ENCODE results near the gene HMCN1.
"Not testable (repeated sequence)": the region's sequence is repeated elsewhere in the genome, so short reads cannot be mapped to it uniquely, and the experiment has no call there.

The HMCN1 gene

GRCh38 chr1:186099336-186100104 is 365.3 kb downstream of the HMCN1 start:
- no peak for DNase-seq

- no peak for DNase-seq
These were observed 367.9 kb downstream of the HMCN1 start for GRCh38 chr1:186102107-186102506.

- DNase-seq = no peak
These were observed 368.5 kb downstream of the HMCN1 start for GRCh38 chr1:186102547-186103148.

DNA sequence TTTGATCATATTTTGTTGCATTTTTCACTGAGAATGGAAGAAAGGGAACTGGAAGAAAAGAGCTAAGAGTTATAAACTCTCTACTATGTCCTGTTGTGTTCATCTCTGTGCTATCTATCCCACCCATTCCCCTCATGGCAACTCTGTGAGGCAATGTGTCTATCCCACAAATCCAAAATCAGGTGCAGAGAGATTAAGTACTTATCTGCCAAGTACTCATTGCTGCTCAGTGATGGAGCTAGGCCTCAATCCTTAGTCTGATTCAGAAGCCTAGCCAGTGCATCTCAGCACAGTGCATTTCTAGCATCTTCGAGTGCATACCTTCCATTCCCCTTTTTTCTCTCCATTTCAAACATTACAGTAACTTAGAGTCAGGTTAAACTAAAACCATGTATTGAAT is 370.3 kb downstream of the HMCN1 start:
- DNase-seq = no peak

- no peak for DNase-seq
These were observed 378.1 kb downstream of the HMCN1 start for GRCh38 chr1:186112280-186112679.

- no peak for DNase-seq
These were observed 379.3 kb downstream of the HMCN1 start for GRCh38 chr1:186113461-186113860.

GRCh38 chr1:186118724-186119123 is 384.5 kb downstream of the HMCN1 start:
- DNase-seq = no peak

- no peak for DNase-seq
These were observed 388.6 kb downstream of the HMCN1 start for GRCh38 chr1:186122837-186123236.

GRCh38 chr1:186125035-186125434 is 390.8 kb downstream of the HMCN1 start:
- no peak for DNase-seq

DNA sequence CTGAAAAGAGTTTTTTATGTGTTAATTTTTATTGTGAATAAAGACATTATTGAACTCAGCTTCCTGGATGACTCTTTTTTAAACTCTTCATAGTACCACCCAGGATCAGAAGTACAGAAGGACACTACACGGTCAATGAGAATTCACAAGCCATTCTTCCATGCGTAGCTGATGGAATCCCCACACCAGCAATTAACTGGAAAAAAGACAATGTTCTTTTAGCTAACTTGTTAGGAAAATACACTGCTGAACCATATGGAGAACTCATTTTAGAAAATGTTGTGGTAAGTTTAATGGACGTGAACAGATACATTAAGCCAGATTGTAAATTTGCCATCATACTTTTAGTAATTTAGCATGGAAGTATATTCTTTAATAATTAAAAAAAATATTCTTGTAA is 391.3 kb downstream of the HMCN1 start:
- DNase-seq = no peak

DNA sequence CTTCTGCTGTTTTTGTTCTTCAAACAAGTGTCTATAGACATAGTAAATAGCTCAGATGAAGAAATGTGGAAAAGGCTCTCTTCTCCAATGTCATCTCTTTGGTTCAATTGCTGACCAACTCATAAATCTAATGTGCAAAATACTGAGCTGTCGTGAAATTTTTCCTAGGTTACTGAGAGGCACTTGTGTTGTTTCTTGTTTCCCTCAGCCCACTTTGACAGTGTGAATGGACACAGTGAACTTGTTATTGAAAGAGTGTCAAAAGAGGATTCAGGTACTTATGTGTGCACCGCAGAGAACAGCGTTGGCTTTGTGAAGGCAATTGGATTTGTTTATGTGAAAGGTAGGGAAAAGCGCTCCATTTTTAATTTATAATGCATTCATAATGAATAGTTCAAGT is 395.6 kb downstream of the HMCN1 start:
- no peak for DNase-seq

GRCh38 chr1:186139115-186139514 is 404.9 kb downstream of the HMCN1 start:
- DNase-seq = no peak

- DNase-seq = no peak
These were observed 405.5 kb downstream of the HMCN1 start for GRCh38 chr1:186139701-186140100.

DNA sequence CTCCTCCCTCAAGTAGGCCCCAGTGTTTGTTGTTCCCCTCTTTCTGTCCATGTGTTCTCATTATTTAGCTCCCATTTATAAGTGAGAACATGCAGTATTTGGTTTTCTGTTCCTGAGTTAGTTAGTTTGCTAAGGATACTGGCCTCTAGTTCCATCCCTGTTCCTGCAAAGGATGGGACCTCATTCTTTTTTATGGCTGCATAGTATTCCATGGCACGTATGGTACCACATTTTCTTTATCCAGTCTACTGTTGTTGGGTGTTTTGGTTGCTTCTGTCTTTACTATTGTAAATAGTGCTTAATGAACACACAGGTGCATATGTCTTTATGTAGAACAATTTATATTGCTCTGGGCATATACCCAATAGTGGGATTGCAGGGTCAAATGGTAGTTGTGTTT is 408.0 kb downstream of the HMCN1 start:
- DNase-seq = no peak

- DNase-seq = no peak
These were observed 408.7 kb downstream of the HMCN1 start for GRCh38 chr1:186142916-186143315.

DNA sequence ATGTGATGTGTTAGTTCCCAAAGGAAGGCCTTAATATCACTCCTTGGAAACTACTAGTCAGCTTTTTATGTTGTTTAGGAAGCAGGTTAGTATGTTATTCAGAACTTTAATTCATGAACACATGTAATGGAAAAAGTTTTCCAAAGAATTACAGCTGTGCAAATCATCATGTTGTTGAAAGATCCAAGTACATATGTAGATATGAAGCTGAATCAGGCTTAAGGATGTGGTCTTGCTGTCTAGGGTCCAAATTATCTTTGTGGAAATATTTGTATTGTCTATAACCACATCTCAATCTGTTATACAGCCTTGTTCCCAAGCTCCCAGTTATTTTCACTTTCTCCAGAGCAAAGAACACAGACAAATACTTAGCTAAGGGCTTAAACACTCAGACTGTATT is 409.3 kb downstream of the HMCN1 start:
- DNase-seq = no peak

DNA sequence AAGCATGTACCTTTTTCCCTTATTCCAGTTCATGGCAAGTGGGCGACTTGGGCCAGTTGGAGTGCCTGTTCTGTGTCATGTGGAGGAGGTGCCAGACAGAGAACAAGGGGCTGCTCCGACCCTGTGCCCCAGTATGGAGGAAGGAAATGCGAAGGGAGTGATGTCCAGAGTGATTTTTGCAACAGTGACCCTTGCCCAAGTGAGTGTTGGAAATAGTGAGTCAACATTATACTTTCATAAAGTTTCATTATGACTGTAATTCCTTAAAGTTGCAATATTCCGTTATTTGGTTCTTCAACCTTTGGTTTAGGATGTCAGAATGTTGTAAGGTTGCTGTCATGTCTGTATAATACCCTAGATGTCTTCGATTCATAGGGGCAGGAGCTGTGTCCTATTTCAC is 410.3 kb downstream of the HMCN1 start:
- no peak for DNase-seq

- DNase-seq = no peak
These were observed 412.8 kb downstream of the HMCN1 start for GRCh38 chr1:186146974-186147373.

DNA sequence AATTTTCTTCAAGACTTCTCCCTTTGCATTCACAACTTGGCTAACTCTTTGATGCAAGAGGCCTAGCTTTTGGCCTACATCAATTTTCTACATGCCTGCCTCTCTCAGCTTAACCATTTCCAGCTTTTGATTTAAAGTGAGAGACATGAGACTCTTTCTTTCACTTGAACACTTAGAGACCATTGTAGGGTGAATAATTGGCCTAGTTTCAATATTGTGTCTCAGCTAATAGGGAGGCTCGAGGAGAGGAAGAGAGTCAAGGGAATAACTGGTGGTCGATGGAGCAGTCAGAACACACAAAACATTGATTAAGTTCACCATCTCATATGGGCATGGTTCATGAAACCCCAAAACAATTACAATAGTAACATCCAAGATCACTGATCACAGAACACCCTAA is 415.4 kb downstream of the HMCN1 start:
- no peak for DNase-seq

- no peak for DNase-seq
These were observed 418.0 kb downstream of the HMCN1 start for GRCh38 chr1:186152227-186152619.

DNA sequence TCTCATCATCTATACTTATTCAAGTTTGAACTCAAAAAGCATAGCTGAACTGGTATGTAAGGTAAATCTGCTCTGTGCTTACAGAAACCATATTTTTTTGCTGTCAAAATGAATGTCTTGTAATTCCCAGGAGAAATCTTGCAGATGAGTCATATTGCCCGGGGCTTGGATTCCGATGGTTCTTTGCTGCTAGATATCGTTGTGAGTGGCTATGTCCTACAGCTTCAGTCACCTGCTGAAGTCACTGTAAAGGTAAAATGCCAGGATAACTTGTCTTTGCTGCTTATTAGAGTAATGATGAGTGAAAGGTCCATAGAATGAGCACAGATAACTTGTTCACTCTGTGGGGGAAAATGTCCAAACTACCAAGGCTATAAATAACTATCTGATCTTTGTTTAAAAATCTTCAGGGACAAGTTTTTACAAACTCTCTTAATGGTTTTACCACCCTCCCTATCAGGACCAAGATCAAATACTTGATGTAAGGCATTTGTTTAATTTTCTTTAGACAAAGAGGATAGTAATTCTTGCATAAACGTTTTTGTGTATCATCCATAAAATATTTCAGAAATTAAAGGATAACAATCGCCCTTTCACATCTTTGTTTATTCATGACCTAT is 418.5 kb downstream of the HMCN1 start:
- DNase-seq = no peak

DNA sequence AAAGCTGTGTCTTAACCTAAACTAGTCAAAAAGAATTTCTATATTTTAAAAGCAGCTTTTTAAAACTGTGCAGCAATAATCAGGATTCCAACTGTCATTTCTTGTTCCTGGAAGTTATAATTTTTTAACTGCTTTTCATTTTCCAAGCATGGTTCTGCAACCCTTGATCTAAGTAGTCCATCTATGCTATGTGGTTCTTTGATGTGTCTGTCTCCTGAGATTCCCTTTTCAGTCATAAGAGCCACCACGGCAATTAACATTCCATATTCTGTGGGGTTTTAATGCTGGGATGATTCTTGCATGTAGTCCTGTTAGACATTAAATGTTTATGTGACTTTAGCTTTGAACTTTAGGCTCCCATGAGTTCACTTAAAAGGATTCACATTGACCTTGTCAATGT is 420.5 kb downstream of the HMCN1 start:
- DNase-seq = no peak

DNA sequence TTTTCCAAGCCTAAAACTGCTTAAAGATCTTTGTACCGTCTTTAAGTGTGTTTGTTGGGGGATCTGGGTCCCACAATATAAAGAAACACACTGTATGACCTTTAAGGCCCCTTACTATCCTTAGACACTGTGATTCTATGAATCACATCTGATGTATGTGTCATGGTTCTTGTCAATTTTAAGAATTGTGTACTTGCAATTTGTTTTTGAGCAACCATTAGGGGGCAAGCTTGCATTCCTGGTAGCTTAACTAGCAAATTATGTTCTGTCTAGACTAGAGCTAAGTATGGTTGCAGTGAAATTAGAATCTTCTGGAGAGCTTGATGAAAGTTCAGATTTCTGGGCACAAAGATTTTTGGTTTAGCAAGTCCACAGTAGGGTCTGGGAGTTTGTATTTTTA is 421.4 kb downstream of the HMCN1 start:
- DNase-seq = no peak

GRCh38 chr1:186162895-186163294 is 428.7 kb downstream of the HMCN1 start:
- DNase-seq = not testable (repeated sequence)
